GM18951 (cell line): ENCODE results near the gene FHIP2A.
"Not testable (repeated sequence)": the region's sequence is repeated elsewhere in the genome, so short reads cannot be mapped to it uniquely, and the experiment has no call there.

Source experiments
- POLR2A ChIP-seq: IDR thresholded peaks from 4 replicates; pipeline ENCODE4 v1.6.1; 2011; ENCODE audit warnings: mild to moderate bottlenecking; ENCODE audit not compliant: insufficient read length, insufficient read depth; ENCODE audit errors: extremely low read depth
- in situ Hi-C: fragments of 300-500 bp; cut with MboI; formaldehyde crosslinking; loops from one replicate; pipeline ENCODE4 v1.12.0; 2022; ENCODE audit warnings: low sequenced_read_pairs, mixed read lengths, inconsistent platforms; ENCODE audit not compliant: unreplicated experiment

The FHIP2A gene

DNA sequence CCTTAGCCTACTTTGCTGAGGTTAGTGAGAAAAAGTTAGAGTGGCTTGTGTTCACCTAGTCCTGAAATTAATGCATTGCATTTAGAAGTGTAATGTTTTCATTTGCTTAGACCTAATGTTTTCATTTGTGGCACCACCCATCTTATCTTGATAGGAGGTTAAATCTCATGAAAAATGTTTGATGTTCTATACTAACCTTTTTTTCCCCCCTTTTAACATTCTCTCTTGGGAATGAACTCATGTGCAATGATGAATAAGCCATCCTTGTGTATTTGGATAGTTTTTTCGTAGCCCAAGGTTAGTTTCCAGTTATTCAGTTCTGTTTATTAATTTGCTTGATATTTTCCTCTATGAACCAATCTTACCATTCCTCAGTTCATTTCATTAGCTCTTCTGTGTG lies 2.8 kb downstream of the FHIP2A start:
- in situ Hi-C loops, result no loop called here
- TF ChIP-seq POLR2A, result no peak

- no peak for TF ChIP-seq POLR2A
Measured at GRCh38 chr10:114825513-114826253, 4.1 kb downstream of the FHIP2A start.

DNA sequence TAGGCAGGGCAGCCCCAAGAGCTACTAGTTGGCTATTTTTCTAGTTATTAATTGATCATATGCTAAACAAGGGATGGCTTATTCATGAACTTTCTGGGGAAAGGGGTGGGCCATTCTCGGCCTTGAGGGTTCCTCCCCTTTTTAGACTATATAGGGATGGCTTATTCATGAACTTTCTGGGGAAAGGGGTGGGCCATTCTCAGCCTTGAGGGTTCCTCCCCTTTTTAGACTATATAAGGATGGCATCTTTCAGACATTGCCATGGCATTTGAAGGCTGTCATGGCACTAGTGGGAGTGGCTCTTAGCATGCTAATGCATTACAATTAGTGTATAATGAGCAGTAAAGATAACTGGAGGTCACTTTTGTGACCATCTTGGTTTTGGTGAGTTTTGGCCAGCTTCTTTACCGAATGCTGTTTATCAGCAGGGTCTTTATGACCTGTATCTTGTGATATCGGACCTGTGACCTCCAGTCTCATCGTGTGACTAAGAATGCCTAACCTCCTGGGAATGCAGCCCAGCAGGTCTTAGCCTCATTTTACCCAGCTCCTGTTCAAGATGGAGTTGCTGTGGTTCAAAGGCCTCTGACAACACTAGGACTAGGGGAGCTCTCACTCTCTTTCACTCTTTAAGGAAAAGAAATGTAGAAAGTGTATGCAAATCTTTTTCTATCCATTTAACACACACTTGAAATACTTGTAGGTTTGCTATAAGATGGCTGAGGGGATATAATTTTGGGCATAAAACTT lies 7.8 kb downstream of the FHIP2A start:
- no peak for TF ChIP-seq POLR2A
- in situ Hi-C loops, result no loop called here

More at GRCh38 chr10:114825513-114826253, 4.1 kb downstream of the FHIP2A start:
- in situ Hi-C loops, result no loop called here

GRCh38 chr10:114831186-114831867 lies 9.7 kb downstream of the FHIP2A start:
- in situ Hi-C loops, result no loop called here
- no peak for TF ChIP-seq POLR2A

DNA sequence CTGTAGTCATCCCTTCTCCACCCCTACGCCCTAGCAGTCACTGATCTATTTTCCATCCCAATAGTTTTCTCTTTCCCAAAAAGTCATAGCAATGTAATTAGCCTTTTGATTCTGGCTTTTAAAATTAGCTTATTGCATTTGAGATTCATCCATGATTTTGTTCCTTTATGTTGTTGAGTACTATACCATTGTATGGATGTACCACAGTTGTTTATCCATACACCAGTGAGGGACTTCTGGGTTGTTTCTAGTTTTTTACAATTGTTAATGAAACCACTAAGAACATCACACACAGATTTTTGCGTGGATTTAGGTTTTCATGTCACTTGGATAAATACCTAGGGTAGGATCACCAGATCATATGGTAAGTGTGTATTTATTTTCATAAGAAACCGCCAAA lies 16.1 kb downstream of the FHIP2A start:
- no peak for TF ChIP-seq POLR2A
- in situ Hi-C loops, result no loop called here

- in situ Hi-C loops, result no loop called here
- no peak for TF ChIP-seq POLR2A
Measured at GRCh38 chr10:114839901-114840300, 18.3 kb downstream of the FHIP2A start.

DNA sequence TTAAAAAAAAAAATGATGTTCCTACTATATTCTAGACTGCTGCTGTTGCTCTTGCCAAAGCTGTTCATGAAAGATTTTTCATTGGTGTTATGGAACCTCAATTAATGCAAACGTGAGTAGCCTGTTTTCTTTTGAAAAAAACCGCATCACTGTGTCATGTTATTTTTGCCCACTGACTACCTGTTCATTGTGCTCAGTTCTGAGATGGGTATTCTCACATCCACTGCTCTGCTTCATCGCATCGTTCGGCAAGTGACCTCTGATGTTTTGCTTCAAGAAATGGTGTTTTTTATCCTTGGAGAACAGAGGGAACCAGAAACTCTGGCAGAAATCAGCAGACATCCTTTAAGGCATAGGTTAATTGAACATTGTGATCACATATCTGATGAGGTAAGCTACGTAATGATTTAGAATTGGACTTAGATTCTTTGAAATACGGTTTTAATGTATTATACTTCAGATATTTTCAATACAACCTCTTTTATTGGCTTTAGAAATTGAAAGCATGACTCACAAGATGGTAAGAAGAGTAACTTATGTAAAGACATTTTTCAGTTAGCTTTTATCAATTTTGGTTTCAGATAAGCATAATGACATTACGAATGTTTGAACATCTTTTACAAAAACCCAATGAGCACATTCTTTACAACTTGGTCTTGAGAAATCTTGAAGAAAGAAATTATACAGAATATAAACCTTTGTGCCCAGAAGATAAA lies 24.6 kb downstream of the FHIP2A start:
- no peak for TF ChIP-seq POLR2A
- in situ Hi-C loops, result no loop called here

- in situ Hi-C loops, result not testable (repeated sequence)
Measured at GRCh38 chr10:114847517-114847916, 25.9 kb downstream of the FHIP2A start.

GRCh38 chr10:114849674-114850073 lies 28.1 kb downstream of the FHIP2A start:
- in situ Hi-C loops, result no loop called here
- TF ChIP-seq POLR2A, result no peak

DNA sequence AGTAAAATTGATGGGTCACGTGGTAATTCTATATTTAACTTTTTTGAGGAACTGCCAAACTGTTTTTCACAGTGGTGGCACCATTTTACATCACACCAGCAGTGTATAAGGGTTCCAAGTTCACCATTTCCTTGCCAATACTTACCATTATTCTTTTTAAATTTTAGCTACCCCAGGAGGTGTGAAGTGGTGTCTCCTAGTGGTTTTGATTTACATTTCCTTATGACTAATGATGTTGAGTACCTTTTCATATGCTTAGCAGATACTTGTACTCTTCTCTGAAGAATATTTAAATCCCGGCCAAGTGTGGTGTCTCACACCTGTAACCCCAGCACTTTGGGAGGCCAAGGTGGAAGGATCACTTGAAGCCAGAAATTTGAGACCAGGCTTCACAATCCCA lies 28.5 kb downstream of the FHIP2A start:
- in situ Hi-C loops, result no loop called here
- TF ChIP-seq POLR2A, result no peak

- TF ChIP-seq POLR2A, result no peak
- in situ Hi-C loops, result no loop called here
Measured at GRCh38 chr10:114851336-114851735, 29.8 kb downstream of the FHIP2A start.

- no peak for TF ChIP-seq POLR2A
- in situ Hi-C loops, result no loop called here
Measured at GRCh38 chr10:114852197-114852596, 30.6 kb downstream of the FHIP2A start.

GRCh38 chr10:114854906-114855305 lies 33.3 kb downstream of the FHIP2A start:
- TF ChIP-seq POLR2A, result no peak
- in situ Hi-C loops, result no loop called here
